Endometrial microvascular endothelial cells (primary cell): ENCODE measurements around the gene DMAP1. TPM values are rescaled to one million over a fixed set of nuclear protein-coding genes. Genes with fewer than 3 reads are reported as not detected.

Source experiments
- in situ Hi-C: cut with HindIII; loops from 2 replicates; pipeline ENCODE4 v1.10.0; 2017; ENCODE audit warnings: low sequenced_read_pairs, low pct_unique_long_range_greater_than_20kb; ENCODE audit errors: inconsistent ontology term
- total RNA-seq: library from RNA; depleted of rRNA; stranded (reverse); fragments of >200 nt; gene quantifications from one replicate; pipeline ENCODE4 v1.2.3, GENCODE V29; 2015; ENCODE audit errors: inconsistent ontology term

DMAP1 gene
- total RNA-seq, 1 donor from 2014 or later, result 29.3 TPM

- in situ Hi-C loops, result no loop called here
Observed at GRCh38 chr1:44225761-44226160, 12.5 kb downstream of the DMAP1 start.

- in situ Hi-C loops, result no loop called here
Observed at GRCh38 chr1:44227211-44227610, 13.9 kb downstream of the DMAP1 start.

- in situ Hi-C loops, result no loop called here
Observed at GRCh38 chr1:44228218-44228617, 14.9 kb downstream of the DMAP1 start.

GRCh38 chr1:44229435-44230167 lies 16.3 kb downstream of the DMAP1 start:
- in situ Hi-C loops, result no loop called here

GRCh38 chr1:44230796-44231195 lies 17.5 kb downstream of the DMAP1 start:
- in situ Hi-C loops, result no loop called here

GRCh38 chr1:44233593-44233992 lies 20.3 kb downstream of the DMAP1 start:
- in situ Hi-C loops, result no loop called here

GRCh38 chr1:44235808-44236207 lies 22.5 kb downstream of the DMAP1 start:
- in situ Hi-C loops, result no loop called here

- in situ Hi-C loops, result no loop called here
Observed at GRCh38 chr1:44236490-44237272, 23.4 kb downstream of the DMAP1 start.

- in situ Hi-C loops, result no loop called here
Observed at GRCh38 chr1:44237721-44238457, 24.6 kb downstream of the DMAP1 start.

- in situ Hi-C loops, result no loop called here
Observed at GRCh38 chr1:44238660-44239059, 25.4 kb downstream of the DMAP1 start.

- in situ Hi-C loops, result no loop called here
Observed at GRCh38 chr1:44239331-44239960, 26.2 kb downstream of the DMAP1 start.

- in situ Hi-C loops, result no loop called here
Observed at GRCh38 chr1:44239961-44240371, 26.7 kb downstream of the DMAP1 start.

GRCh38 chr1:44240802-44241671 lies 27.8 kb downstream of the DMAP1 start:
- in situ Hi-C loops, result no loop called here

- in situ Hi-C loops, result no loop called here
Observed at GRCh38 chr1:44242746-44243145, 29.5 kb downstream of the DMAP1 start.

- in situ Hi-C loops, result no loop called here
Observed at GRCh38 chr1:44243782-44244495, 30.7 kb downstream of the DMAP1 start.

GRCh38 chr1:44244986-44245385 lies 31.7 kb downstream of the DMAP1 start:
- in situ Hi-C loops, result no loop called here

- in situ Hi-C loops, result no loop called here
Observed at GRCh38 chr1:44246806-44247205, 33.5 kb downstream of the DMAP1 start.

GRCh38 chr1:44249543-44249942 lies 36.3 kb downstream of the DMAP1 start:
- in situ Hi-C loops, result no loop called here
